Breast epithelium (tissue), 3 donors: ENCODE data around the gene EPB41L2.

ENCODE experiments used
- CTCF ChIP-seq, 3 donors: fragments of 450-650 bp; IDR thresholded peaks; one replicate each; pipeline ENCODE4 v1.5.1; 2016 to 2017; ENCODE audit warnings: antibody characterized with exemption in 3 of 3, mild to moderate bottlenecking in 3 of 3, moderate library complexity in 3 of 3
- POLR2AphosphoS5 ChIP-seq, 3 donors: sonication (generic); formaldehyde crosslinking; IDR thresholded peaks; one replicate each; pipeline ENCODE4 v1.6.1; 2017; ENCODE audit warnings: antibody characterized with exemption in 3 of 3

- TF ChIP-seq CTCF (IDR thresholded peaks at IDR 0.05) (no peak), POLR2AphosphoS5 (IDR thresholded peaks at IDR 0.05) (no peak)
Observed at GRCh38 chr6:130889423-130889822, 173.6 kb downstream of the EPB41L2 start.
